GM19395 (cell line): ENCODE data around the gene ERMARD.

Experiments
- ATAC-seq: cut with Tn5 transposase; IDR thresholded peaks from one replicate; pipeline ENCODE4 v1.9.1; 2021; ENCODE audit warnings: mild to moderate bottlenecking, moderate library complexity; ENCODE audit not compliant: unreplicated experiment

The ERMARD gene

GRCh38 chr6:169751242-169752073, at the start of gene ERMARD, which contains the start of gene DYNLT2:
Gene ERMARD, plus strand, starts transcription at chr6:169751622. Its CDS starts 36 bp downstream, at chr6:169751658.
Gene DYNLT2, minus strand, starts transcription at chr6:169751572. Its CDS starts 114 bp downstream, at chr6:169751458.
- ATAC-seq: peak; percentile 96

GRCh38 chr6:169701954-169702839, 49.2 kb upstream of the ERMARD start, which contains the start of the genes C6orf120 and WDR27:
Gene C6orf120, plus strand, starts transcription at chr6:169702126. Its CDS starts 334 bp downstream, at chr6:169702460.
Gene WDR27, minus strand, starts transcription at chr6:169702029. Its CDS starts 13,024 bp downstream, at chr6:169689005.
- peak; percentile 94 for ATAC-seq

- ATAC-seq: peak; percentile 14
Measured at GRCh38 chr6:169702840-169703246, 48.6 kb upstream of the ERMARD start.

GRCh38 chr6:169707772-169708171, 43.6 kb upstream of the ERMARD start:
- no peak for ATAC-seq

GRCh38 chr6:169709293-169709692, 42.1 kb upstream of the ERMARD start:
- ATAC-seq: no peak

- no peak for ATAC-seq
Measured at GRCh38 chr6:169710009-169710408, 41.4 kb upstream of the ERMARD start.

GRCh38 chr6:169714178-169714577, 37.2 kb upstream of the ERMARD start:
- ATAC-seq: no peak

- ATAC-seq: no peak
Measured at GRCh38 chr6:169714595-169714994, 36.8 kb upstream of the ERMARD start.

GRCh38 chr6:169719117-169719516, 32.3 kb upstream of the ERMARD start:
- no peak for ATAC-seq

- no peak for ATAC-seq
Measured at GRCh38 chr6:169720207-169720855, 31.1 kb upstream of the ERMARD start.

- ATAC-seq: peak; percentile 37
Measured at GRCh38 chr6:169722362-169723199, 28.8 kb upstream of the ERMARD start.

GRCh38 chr6:169723200-169723909, 28.1 kb upstream of the ERMARD start:
- ATAC-seq: peak; percentile 40

GRCh38 chr6:169723991-169724493, 27.4 kb upstream of the ERMARD start:
- ATAC-seq: peak; percentile 31

GRCh38 chr6:169724494-169725124, 26.8 kb upstream of the ERMARD start, which contains the start of gene PHF10:
Gene PHF10, minus strand, starts transcription at chr6:169724500. Its CDS starts 569 bp downstream, at chr6:169723931.
- peak; percentile 44 for ATAC-seq

- ATAC-seq: peak; percentile 32
Measured at GRCh38 chr6:169725125-169726048, 26.0 kb upstream of the ERMARD start.

- no peak for ATAC-seq
Measured at GRCh38 chr6:169726049-169726400, 25.4 kb upstream of the ERMARD start.

- ATAC-seq: no peak
Measured at GRCh38 chr6:169726963-169727362, 24.5 kb upstream of the ERMARD start.
